Prostate gland (tissue), 2 donors: ENCODE results near the gene ODAD3.

Experiments
- POLR2AphosphoS5 ChIP-seq: sonication (generic); formaldehyde crosslinking; IDR thresholded peaks from one replicate; pipeline ENCODE4 v1.6.1; 2017; ENCODE audit warnings: antibody characterized with exemption
- TF ChIP-seq, protein P1 (sequence below), 4 experiments: fragments of 200-600 bp in 2 of 4; fragments of 450-650 bp in 2 of 4; sonication (generic) in 2 of 4; IDR thresholded peaks; 1 replicate in 3 of 4; 2 replicates in 1 of 4; pipeline ENCODE4 v1.5.1; 2016 to 2019; ENCODE audit warnings: antibody characterized with exemption in 4 of 4, mild to moderate bottlenecking in 2 of 4, moderate library complexity in 2 of 4

- TF ChIP-seq, protein P1, sequence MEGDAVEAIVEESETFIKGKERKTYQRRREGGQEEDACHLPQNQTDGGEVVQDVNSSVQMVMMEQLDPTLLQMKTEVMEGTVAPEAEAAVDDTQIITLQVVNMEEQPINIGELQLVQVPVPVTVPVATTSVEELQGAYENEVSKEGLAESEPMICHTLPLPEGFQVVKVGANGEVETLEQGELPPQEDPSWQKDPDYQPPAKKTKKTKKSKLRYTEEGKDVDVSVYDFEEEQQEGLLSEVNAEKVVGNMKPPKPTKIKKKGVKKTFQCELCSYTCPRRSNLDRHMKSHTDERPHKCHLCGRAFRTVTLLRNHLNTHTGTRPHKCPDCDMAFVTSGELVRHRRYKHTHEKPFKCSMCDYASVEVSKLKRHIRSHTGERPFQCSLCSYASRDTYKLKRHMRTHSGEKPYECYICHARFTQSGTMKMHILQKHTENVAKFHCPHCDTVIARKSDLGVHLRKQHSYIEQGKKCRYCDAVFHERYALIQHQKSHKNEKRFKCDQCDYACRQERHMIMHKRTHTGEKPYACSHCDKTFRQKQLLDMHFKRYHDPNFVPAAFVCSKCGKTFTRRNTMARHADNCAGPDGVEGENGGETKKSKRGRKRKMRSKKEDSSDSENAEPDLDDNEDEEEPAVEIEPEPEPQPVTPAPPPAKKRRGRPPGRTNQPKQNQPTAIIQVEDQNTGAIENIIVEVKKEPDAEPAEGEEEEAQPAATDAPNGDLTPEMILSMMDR (IDR thresholded peaks at IDR 0.05), result no peak
- no peak for TF ChIP-seq POLR2AphosphoS5
Observed at GRCh38 chr19:11465600-11465999, 30.7 kb upstream of the ODAD3 start.
